Kidney epithelial cell (primary cell): ENCODE data around the gene LMTK2. TPM values are rescaled to one million over a fixed set of nuclear protein-coding genes. Genes with fewer than 3 reads are reported as not detected.

Experiments used
- DNase-seq: peaks from one replicate; pipeline ENCODE4 v3.0.0-alpha.2; 2010; ENCODE audit warnings: low read depth
- H3K27me3 ChIP-seq: 2 replicates; pipeline ENCODE4 v1.6.0; 2011; ENCODE audit warnings: low read length; ENCODE audit not compliant: control insufficient read depth, insufficient read depth
- H3K36me3 ChIP-seq: 2 replicates; pipeline ENCODE4 v1.5.1; 2011; ENCODE audit warnings: low read length; ENCODE audit not compliant: control insufficient read depth, insufficient read depth
- H3K4me3 ChIP-seq: 2 replicates; pipeline ENCODE4 v1.5.1; 2011; ENCODE audit warnings: low read depth, mild to moderate bottlenecking, control low read depth, low read length
- CTCF ChIP-seq: IDR thresholded peaks from 2 replicates; pipeline ENCODE4 v1.5.1; 2011; ENCODE audit warnings: mild to moderate bottlenecking, moderate library complexity, low read length, control low read depth, inconsistent platforms; ENCODE audit not compliant: insufficient read depth, poor library complexity, severe bottlenecking
- total RNA-seq: library from RNA; depleted of rRNA; stranded (reverse); fragments of >200 nt; gene quantifications from 2 replicates; pipeline ENCODE4 v1.2.3, GENCODE V29; 2015

The LMTK2 gene
- total RNA-seq, 1 donor from 2014 or later: 17.9 TPM

- DNase-seq: no peak
- no peak overlapping the region for H3K4me3 ChIP-seq
- TF ChIP-seq CTCF: no peak
- H3K27me3 ChIP-seq: no peaks in the 10 kb centered on the region
- H3K36me3 ChIP-seq: no peaks in the 10 kb centered on the region
Measured at GRCh38 chr7:98079891-98080648, 26.6 kb upstream of the LMTK2 start.

- H3K27me3 ChIP-seq: no peaks in the 10 kb centered on the region
- H3K4me3 ChIP-seq: no peak overlapping the region
- no peaks in the 10 kb centered on the region for H3K36me3 ChIP-seq
- DNase-seq: no peak
- TF ChIP-seq CTCF: no peak
Measured at GRCh38 chr7:98081319-98081718, 25.3 kb upstream of the LMTK2 start.

GRCh38 chr7:98084631-98085030 lies 22.0 kb upstream of the LMTK2 start:
- Histone ChIP-seq H3K27me3 (no peaks in the 10 kb centered on the region), H3K4me3 (no peak overlapping the region), H3K36me3 (no peaks in the 10 kb centered on the region)
- no peak for TF ChIP-seq CTCF
- no peak for DNase-seq

- TF ChIP-seq CTCF: no peak
- DNase-seq: no peak
- Histone ChIP-seq H3K4me3 (no peak overlapping the region), H3K27me3 (no peaks in the 10 kb centered on the region), H3K36me3 (no peaks in the 10 kb centered on the region)
Measured at GRCh38 chr7:98085674-98086073, 21.0 kb upstream of the LMTK2 start.

- no peak for TF ChIP-seq CTCF
- no peak overlapping the region for H3K4me3 ChIP-seq
- no peaks in the 10 kb centered on the region for H3K36me3 ChIP-seq
- H3K27me3 ChIP-seq: no peaks in the 10 kb centered on the region
- no peak for DNase-seq
Measured at GRCh38 chr7:98086281-98086718, 20.4 kb upstream of the LMTK2 start.

- Histone ChIP-seq H3K4me3 (no peak overlapping the region), H3K36me3 (no peaks in the 10 kb centered on the region), H3K27me3 (no peaks in the 10 kb centered on the region)
- no peak for DNase-seq
- TF ChIP-seq CTCF: no peak
Measured at GRCh38 chr7:98088109-98088508, 18.6 kb upstream of the LMTK2 start.
